GM18502 (cell line): ENCODE results near the gene RHBDL1.

ENCODE experiments used
- ATAC-seq: cut with Tn5 transposase; IDR thresholded peaks from one replicate; pipeline ENCODE4 v1.9.1; 2021; ENCODE audit warnings: mild to moderate bottlenecking; ENCODE audit not compliant: unreplicated experiment, poor library complexity

RHBDL1 gene

GRCh38 chr16:727291-727977 is 52.0 kb downstream of the RHBDL1 start:
- no peak for ATAC-seq
